ENCODE measurements around the gene HHLA2. TPM values are rescaled to one million over a fixed set of nuclear protein-coding genes. Genes with fewer than 3 reads are reported as not detected.

HHLA2 gene
- total RNA-seq, 1 donor from 2014 or later, result 2.3 TPM

- Mint-ChIP-seq H3K9me3 (peaks cover 5% of the 10 kb centered on the region), H3K27ac (no peak overlapping the region), H3K4me1 (ENCODE audit: unreplicated experiment) (no peaks in the 10 kb centered on the region), H3K4me3 (no peak overlapping the region), H3K36me3 (no peaks in the 10 kb centered on the region), H3K27me3 (no peaks in the 10 kb centered on the region)
- DNase-seq (ENCODE audit: extremely low spot score, unreplicated experiment), result no peak
- no peak for TF ChIP-seq CTCF (conservative IDR thresholded peaks at IDR 0.05)
These were observed 30.8 kb downstream of the HHLA2 start for GRCh38 chr3:108327168-108327567.

- H3K4me3 Mint-ChIP-seq, result no peak overlapping the region
- no peaks in the 10 kb centered on the region for H3K36me3 Mint-ChIP-seq
- H3K4me1 Mint-ChIP-seq (ENCODE audit: unreplicated experiment), result no peaks in the 10 kb centered on the region
- peaks cover 5% of the 10 kb centered on the region for H3K9me3 Mint-ChIP-seq
- H3K27me3 Mint-ChIP-seq, result no peaks in the 10 kb centered on the region
- no peak for TF ChIP-seq CTCF (conservative IDR thresholded peaks at IDR 0.05)
- no peak for DNase-seq (ENCODE audit: extremely low spot score, unreplicated experiment)
- no peak overlapping the region for H3K27ac Mint-ChIP-seq
These were observed 32.6 kb downstream of the HHLA2 start for GRCh38 chr3:108328821-108329486.

- H3K4me1 Mint-ChIP-seq (ENCODE audit: unreplicated experiment), result no peaks in the 10 kb centered on the region
- TF ChIP-seq CTCF (conservative IDR thresholded peaks at IDR 0.05), result no peak
- peaks cover 5% of the 10 kb centered on the region for H3K9me3 Mint-ChIP-seq
- H3K27ac Mint-ChIP-seq, result no peak overlapping the region
- H3K27me3 Mint-ChIP-seq, result no peaks in the 10 kb centered on the region
- no peak for DNase-seq (ENCODE audit: extremely low spot score, unreplicated experiment)
- H3K4me3 Mint-ChIP-seq, result no peak overlapping the region
- H3K36me3 Mint-ChIP-seq, result no peaks in the 10 kb centered on the region
These were observed 33.2 kb downstream of the HHLA2 start for GRCh38 chr3:108329508-108329907.

- Mint-ChIP-seq H3K9me3 (peaks cover 5% of the 10 kb centered on the region), H3K4me3 (no peak overlapping the region), H3K27me3 (no peaks in the 10 kb centered on the region), H3K27ac (no peak overlapping the region), H3K4me1 (ENCODE audit: unreplicated experiment) (no peaks in the 10 kb centered on the region), H3K36me3 (no peaks in the 10 kb centered on the region)
- DNase-seq (ENCODE audit: extremely low spot score, unreplicated experiment), result no peak
- no peak for TF ChIP-seq CTCF (conservative IDR thresholded peaks at IDR 0.05)
These were observed 33.6 kb downstream of the HHLA2 start for GRCh38 chr3:108329947-108330346.

- Mint-ChIP-seq H3K4me3 (no peak overlapping the region), H3K27me3 (no peaks in the 10 kb centered on the region), H3K27ac (no peak overlapping the region), H3K36me3 (no peaks in the 10 kb centered on the region), H3K9me3 (no peaks in the 10 kb centered on the region), H3K4me1 (ENCODE audit: unreplicated experiment) (no peaks in the 10 kb centered on the region)
- no peak for TF ChIP-seq CTCF (conservative IDR thresholded peaks at IDR 0.05)
- no peak for DNase-seq (ENCODE audit: extremely low spot score, unreplicated experiment)
These were observed 35.4 kb downstream of the HHLA2 start for GRCh38 chr3:108331792-108332191.

All from type B pancreatic cell (in vitro differentiated cells).